SU-DHL-6 (cell line): Measurements from ENCODE around the gene GAPDHS.

Experiments used
- CTCF ChIP-seq: fragments of 200-600 bp; sonication (generic); IDR thresholded peaks from one replicate; pipeline ENCODE4 v1.5.1; 2017; ENCODE audit warnings: antibody characterized with exemption, mild to moderate bottlenecking, low read length, moderate library complexity; ENCODE audit not compliant: insufficient read depth, poor library complexity, severe bottlenecking
- EZH2phosphoT487 ChIP-seq: fragments of 200-600 bp; sonication (generic), shearing (Covaris generic); conservative IDR thresholded peaks from 2 replicates; pipeline ENCODE4 v1.6.1; 2018; ENCODE audit warnings: mild to moderate bottlenecking, antibody characterized with exemption, low read length, moderate library complexity, mixed read lengths

GRCh38 chr19:35569281-35569781 lies 36.1 kb downstream of the GAPDHS start:
- TF ChIP-seq CTCF (no peak), EZH2phosphoT487 (no peak)
